ENCODE results near the gene C6.
"Not testable (repeated sequence)": the region's sequence is repeated elsewhere in the genome, so short reads cannot be mapped to it uniquely, and the experiment has no call there.

The C6 gene

GRCh38 chr5:41196197-41196596 is 17.1 kb downstream of the C6 start:
- DNase-seq: no peak

- DNase-seq: no peak
Observed at GRCh38 chr5:41195228-41195627, 18.1 kb downstream of the C6 start.

GRCh38 chr5:41194339-41194738 is 19.0 kb downstream of the C6 start:
- DNase-seq: no peak

GRCh38 chr5:41193456-41194205 is 19.7 kb downstream of the C6 start:
- no peak for DNase-seq

GRCh38 chr5:41191249-41191648 is 22.1 kb downstream of the C6 start:
- DNase-seq: no peak

GRCh38 chr5:41186143-41186542 is 27.2 kb downstream of the C6 start:
- no peak for DNase-seq

- DNase-seq: not testable (repeated sequence)
Observed at GRCh38 chr5:41183331-41183730, 30.0 kb downstream of the C6 start.

- DNase-seq: no peak
Observed at GRCh38 chr5:41182666-41183065, 30.7 kb downstream of the C6 start.

- DNase-seq: no peak
Observed at GRCh38 chr5:41181691-41182564, 31.4 kb downstream of the C6 start.

- DNase-seq: no peak
Observed at GRCh38 chr5:41176952-41177351, 36.4 kb downstream of the C6 start.

GRCh38 chr5:41172012-41172411 is 41.3 kb downstream of the C6 start:
- DNase-seq: no peak

- no peak for DNase-seq
Observed at GRCh38 chr5:41161271-41161670, 52.1 kb downstream of the C6 start.

- DNase-seq: no peak
Observed at GRCh38 chr5:41157272-41157894, 55.9 kb downstream of the C6 start.

GRCh38 chr5:41156739-41157138 is 56.6 kb downstream of the C6 start:
- DNase-seq: no peak

- no peak for DNase-seq
Observed at GRCh38 chr5:41154491-41154890, 58.8 kb downstream of the C6 start.

- DNase-seq: no peak
Observed at GRCh38 chr5:41151564-41151963, 61.8 kb downstream of the C6 start.

- no peak for DNase-seq
Observed at GRCh38 chr5:41148448-41148847, 64.9 kb downstream of the C6 start.

GRCh38 chr5:41145306-41145705 is 68.0 kb downstream of the C6 start:
- no peak for DNase-seq

- DNase-seq: no peak
Observed at GRCh38 chr5:41143131-41143901, 70.0 kb downstream of the C6 start.

- no peak for DNase-seq
Observed at GRCh38 chr5:41127967-41128690, 85.2 kb downstream of the C6 start.

GRCh38 chr5:41122459-41122858 is 90.9 kb downstream of the C6 start:
- DNase-seq: no peak

GRCh38 chr5:41120600-41120999 is 92.7 kb downstream of the C6 start:
- no peak for DNase-seq
